ENCODE measurements around the gene PLPPR3.

DNA sequence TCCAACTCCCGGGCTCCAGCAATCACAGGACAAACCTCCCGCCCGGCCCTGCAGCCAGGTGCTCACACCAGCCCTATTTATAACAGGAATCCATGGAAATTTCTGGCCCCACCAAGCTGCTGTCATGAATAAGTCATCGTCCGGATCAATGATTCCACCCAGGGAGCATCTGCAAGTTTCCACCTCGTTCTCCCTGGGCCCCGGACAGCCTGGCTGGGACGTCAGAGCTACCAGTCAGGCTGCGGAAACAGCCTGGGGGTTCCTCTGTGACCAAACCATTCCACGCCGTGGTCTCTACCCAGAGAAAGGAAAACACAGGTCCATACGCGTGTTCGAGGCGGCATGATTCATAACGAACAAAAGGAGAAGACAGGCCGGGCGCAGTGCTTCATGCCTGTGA, 45.2 kb downstream of the PLPPR3 start:
- TF ChIP-seq, protein P1, sequence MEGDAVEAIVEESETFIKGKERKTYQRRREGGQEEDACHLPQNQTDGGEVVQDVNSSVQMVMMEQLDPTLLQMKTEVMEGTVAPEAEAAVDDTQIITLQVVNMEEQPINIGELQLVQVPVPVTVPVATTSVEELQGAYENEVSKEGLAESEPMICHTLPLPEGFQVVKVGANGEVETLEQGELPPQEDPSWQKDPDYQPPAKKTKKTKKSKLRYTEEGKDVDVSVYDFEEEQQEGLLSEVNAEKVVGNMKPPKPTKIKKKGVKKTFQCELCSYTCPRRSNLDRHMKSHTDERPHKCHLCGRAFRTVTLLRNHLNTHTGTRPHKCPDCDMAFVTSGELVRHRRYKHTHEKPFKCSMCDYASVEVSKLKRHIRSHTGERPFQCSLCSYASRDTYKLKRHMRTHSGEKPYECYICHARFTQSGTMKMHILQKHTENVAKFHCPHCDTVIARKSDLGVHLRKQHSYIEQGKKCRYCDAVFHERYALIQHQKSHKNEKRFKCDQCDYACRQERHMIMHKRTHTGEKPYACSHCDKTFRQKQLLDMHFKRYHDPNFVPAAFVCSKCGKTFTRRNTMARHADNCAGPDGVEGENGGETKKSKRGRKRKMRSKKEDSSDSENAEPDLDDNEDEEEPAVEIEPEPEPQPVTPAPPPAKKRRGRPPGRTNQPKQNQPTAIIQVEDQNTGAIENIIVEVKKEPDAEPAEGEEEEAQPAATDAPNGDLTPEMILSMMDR (IDR thresholded peaks at IDR 0.05; ENCODE audit: borderline replicate concordance, extremely low read depth, low read length, poor library complexity, severe bottlenecking): no peak
- TF ChIP-seq EZH2 (IDR thresholded peaks at IDR 0.05; ENCODE audit: borderline replicate concordance, low read depth, low read length, severe bottlenecking): no peak
